Suprapubic skin (tissue), 4 donors: ENCODE results near the gene TFAP2A. TPM values are rescaled to one million over a fixed set of nuclear protein-coding genes. Genes with fewer than 3 reads are reported as not detected.

Experiments used
- DNase-seq, 2 donors: peaks; one replicate each; pipeline ENCODE4 v3.0.0-alpha.2; 2019; ENCODE audit warnings: low spot score in 2 of 2
- H3K27ac ChIP-seq: fragments of 200-600 bp; sonication (generic); one replicate; pipeline ENCODE4 v1.5.1; 2019
- H3K27me3 ChIP-seq: fragments of 200-600 bp; sonication (generic); one replicate; pipeline ENCODE4 v1.5.1; 2019
- H3K36me3 ChIP-seq: fragments of 200-600 bp; sonication (generic); one replicate; pipeline ENCODE4 v1.5.1; 2019
- H3K4me1 ChIP-seq: fragments of 200-600 bp; sonication (generic); one replicate; pipeline ENCODE4 v1.5.1; 2019
- H3K4me3 ChIP-seq: fragments of 200-600 bp; sonication (generic); one replicate; pipeline ENCODE4 v1.5.1; 2019; ENCODE audit warnings: mild to moderate bottlenecking
- H3K9me3 ChIP-seq: fragments of 200-600 bp; sonication (generic); one replicate; pipeline ENCODE4 v1.5.1; 2019
- EP300 ChIP-seq: sonication (generic); formaldehyde crosslinking; IDR thresholded peaks from one replicate; pipeline ENCODE4 v1.6.1; 2017; ENCODE audit warnings: antibody characterized with exemption
- POLR2A ChIP-seq, 2 donors: fragments of 450-650 bp; IDR thresholded peaks; one replicate each; pipeline ENCODE4 v1.6.1; 2017; ENCODE audit warnings: antibody characterized with exemption in 2 of 2, mild to moderate bottlenecking in 2 of 2, moderate library complexity in 2 of 2
- POLR2AphosphoS5 ChIP-seq, 3 donors: sonication (generic); formaldehyde crosslinking; IDR thresholded peaks; one replicate each; pipeline ENCODE4 v1.6.1; 2017; ENCODE audit warnings: antibody characterized with exemption in 3 of 3
- WGBS: methylation state at CpG from one replicate; pipeline ENCODE4 v1.1.5; 2018; 5-methylcytosine and 5-hydroxymethylcytosine counted together
- total RNA-seq, 4 donors: library from RNA; depleted of rRNA; stranded (reverse); fragments of >200 nt; gene quantifications; one replicate each; pipeline ENCODE4 v1.1.0, GENCODE V29; 2016
- TF ChIP-seq, protein P1 (sequence below), 2 donors: fragments of 200-600 bp in 1 of 2; fragments of 450-650 bp in 1 of 2; sonication (generic) in 1 of 2; IDR thresholded peaks; one replicate each; pipeline ENCODE4 v1.5.1; 2016 to 2019; ENCODE audit warnings: antibody characterized with exemption in 2 of 2, mild to moderate bottlenecking in 1 of 2, moderate library complexity in 1 of 2

The TFAP2A gene
- total RNA-seq, 4 donors from 2014 or later: 86.7 to 135 (median 91.9) TPM

DNA sequence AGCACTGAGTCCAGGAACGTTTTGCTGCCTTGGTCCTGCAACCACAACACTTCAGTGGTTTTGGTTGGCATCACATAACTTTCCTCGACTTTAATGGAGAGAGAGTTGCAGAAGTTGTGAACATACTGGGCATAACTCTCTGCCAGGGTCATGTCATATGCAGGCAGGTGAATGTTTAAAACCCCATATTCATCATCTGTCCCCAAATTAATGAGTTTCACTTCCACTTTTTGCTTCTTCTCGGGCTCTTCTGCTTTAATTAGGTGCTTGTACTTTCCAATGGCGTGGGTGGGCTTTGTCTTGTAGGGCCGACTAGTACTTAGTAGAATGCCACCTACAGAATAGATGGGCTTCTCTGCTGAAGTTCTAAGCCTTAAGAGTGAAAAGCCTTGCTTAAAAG is 45.2 kb upstream of the TFAP2A start:
- TF ChIP-seq POLR2A (IDR thresholded peaks at IDR 0.05) (no peak), EP300 (no peak), POLR2AphosphoS5 (IDR thresholded peaks at IDR 0.05) (no peak)
- TF ChIP-seq, protein P1, sequence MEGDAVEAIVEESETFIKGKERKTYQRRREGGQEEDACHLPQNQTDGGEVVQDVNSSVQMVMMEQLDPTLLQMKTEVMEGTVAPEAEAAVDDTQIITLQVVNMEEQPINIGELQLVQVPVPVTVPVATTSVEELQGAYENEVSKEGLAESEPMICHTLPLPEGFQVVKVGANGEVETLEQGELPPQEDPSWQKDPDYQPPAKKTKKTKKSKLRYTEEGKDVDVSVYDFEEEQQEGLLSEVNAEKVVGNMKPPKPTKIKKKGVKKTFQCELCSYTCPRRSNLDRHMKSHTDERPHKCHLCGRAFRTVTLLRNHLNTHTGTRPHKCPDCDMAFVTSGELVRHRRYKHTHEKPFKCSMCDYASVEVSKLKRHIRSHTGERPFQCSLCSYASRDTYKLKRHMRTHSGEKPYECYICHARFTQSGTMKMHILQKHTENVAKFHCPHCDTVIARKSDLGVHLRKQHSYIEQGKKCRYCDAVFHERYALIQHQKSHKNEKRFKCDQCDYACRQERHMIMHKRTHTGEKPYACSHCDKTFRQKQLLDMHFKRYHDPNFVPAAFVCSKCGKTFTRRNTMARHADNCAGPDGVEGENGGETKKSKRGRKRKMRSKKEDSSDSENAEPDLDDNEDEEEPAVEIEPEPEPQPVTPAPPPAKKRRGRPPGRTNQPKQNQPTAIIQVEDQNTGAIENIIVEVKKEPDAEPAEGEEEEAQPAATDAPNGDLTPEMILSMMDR (IDR thresholded peaks at IDR 0.05): no peak
- Histone ChIP-seq H3K4me1 (no peaks in the 10 kb centered on the region), H3K27ac (no peak overlapping the region), H3K4me3 (no peak overlapping the region), H3K27me3 (no peaks in the 10 kb centered on the region), H3K36me3 (no peaks in the 10 kb centered on the region), H3K9me3 (no peaks in the 10 kb centered on the region)
- WGBS: 64% methylated on average over 5 of the region's 5 CpGs
- DNase-seq: no peak

DNA sequence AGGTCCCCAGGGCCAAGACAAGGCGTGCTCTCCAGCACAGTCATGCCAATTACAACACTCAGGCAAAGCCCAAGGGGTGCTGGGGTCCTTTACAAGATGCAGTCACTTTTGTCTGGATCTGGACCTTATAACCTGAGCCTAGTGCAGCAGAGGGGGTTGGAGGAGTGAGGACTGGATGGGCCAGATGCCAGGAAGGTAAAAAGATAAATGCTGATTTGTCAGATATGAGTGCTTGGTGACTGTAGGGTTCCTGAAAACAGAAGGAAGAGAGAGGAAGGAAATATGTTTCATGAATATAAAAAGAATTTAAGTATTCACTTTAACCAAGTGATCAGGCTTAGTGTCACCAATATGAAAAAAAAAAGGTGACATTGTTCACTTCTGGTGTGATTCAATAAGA is 43.4 kb upstream of the TFAP2A start:
- WGBS: 80% methylated on average over 1 of the region's 1 CpG
- H3K27me3 ChIP-seq: no peaks in the 10 kb centered on the region
- no peaks in the 10 kb centered on the region for H3K36me3 ChIP-seq
- no peaks in the 10 kb centered on the region for H3K9me3 ChIP-seq
- no peak overlapping the region for H3K4me3 ChIP-seq
- H3K4me1 ChIP-seq: no peaks in the 10 kb centered on the region
- no peak overlapping the region for H3K27ac ChIP-seq
- TF ChIP-seq POLR2AphosphoS5 (IDR thresholded peaks at IDR 0.05) (no peak), EP300 (no peak), POLR2A (IDR thresholded peaks at IDR 0.05) (no peak)
- TF ChIP-seq, protein P1 (IDR thresholded peaks at IDR 0.05): no peak
- no peak for DNase-seq

DNA sequence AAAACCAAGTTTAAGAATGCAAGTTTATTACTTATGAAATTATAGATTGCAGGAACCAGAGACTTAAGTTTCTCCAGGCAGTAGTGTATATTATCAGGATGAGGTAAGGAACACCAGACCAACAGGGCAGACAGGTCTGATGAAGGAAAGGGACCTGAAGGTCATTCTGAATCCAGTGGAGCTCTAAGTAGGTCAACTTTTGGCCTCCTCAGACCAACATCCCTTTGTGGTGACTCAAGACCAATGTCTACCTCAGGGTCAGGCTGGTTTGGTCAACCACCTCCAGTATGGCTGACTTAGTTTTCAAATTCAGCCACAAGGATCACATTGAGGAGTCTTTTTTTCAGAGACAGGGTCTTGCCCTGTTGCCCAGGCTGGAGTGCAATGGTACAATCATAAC is 38.7 kb upstream of the TFAP2A start:
- Histone ChIP-seq H3K9me3 (no peaks in the 10 kb centered on the region), H3K4me1 (peaks cover 11% of the 10 kb centered on the region), H3K36me3 (no peaks in the 10 kb centered on the region), H3K27me3 (no peaks in the 10 kb centered on the region), H3K4me3 (no peak overlapping the region), H3K27ac (no peak overlapping the region)
- DNase-seq: no peak
- TF ChIP-seq EP300: no peak
- TF ChIP-seq POLR2AphosphoS5 (IDR thresholded peaks at IDR 0.05): no peak
- TF ChIP-seq, protein P1 (IDR thresholded peaks at IDR 0.05): no peak
- TF ChIP-seq POLR2A (IDR thresholded peaks at IDR 0.05): no peak

DNA sequence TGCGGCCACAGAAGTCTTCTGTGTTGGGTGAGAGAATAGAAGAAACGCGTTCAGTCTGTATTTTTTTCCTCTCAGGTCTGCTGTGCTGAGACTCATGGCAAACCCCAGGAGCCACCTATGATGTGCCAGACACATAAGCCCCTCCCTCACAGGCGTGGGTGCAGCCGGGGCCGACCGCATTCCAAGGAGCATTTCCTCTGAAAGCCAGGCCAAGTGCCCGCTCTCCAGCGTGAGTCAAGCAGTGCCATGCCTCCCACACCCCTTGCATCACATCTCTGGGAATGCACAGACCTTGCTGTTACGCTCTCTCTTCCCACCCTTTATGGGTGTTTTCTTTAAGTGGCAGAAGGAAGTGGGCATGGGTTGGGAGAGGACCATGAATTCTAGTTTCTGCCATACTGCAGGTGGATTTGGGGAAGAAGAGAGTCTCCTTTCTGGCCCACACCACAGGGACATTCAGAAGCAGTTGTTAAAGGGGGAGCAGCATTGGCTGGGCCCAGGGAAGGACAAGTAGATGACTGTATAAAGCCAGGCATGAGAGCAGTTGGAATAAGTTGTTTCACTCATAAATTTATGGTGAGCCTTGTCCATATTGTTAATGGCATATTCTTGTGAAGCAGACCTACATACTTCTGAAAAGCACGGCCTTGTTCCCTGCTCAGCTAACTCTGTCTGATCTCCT is 37.1 kb upstream of the TFAP2A start:
- H3K27me3 ChIP-seq: no peaks in the 10 kb centered on the region
- no peaks in the 10 kb centered on the region for H3K9me3 ChIP-seq
- TF ChIP-seq EP300: no peak
- TF ChIP-seq POLR2A (IDR thresholded peaks at IDR 0.05): no peak
- no peak for TF ChIP-seq POLR2AphosphoS5 (IDR thresholded peaks at IDR 0.05)
- TF ChIP-seq, protein P1 (IDR thresholded peaks at IDR 0.05): no peak
- H3K4me1 ChIP-seq: peaks cover 11% of the 10 kb centered on the region
- no peaks in the 10 kb centered on the region for H3K36me3 ChIP-seq
- 23% methylated on average over 11 of the region's 11 CpGs for WGBS
- no peak overlapping the region for H3K4me3 ChIP-seq
- no peak for DNase-seq
- H3K27ac ChIP-seq: peak overlapping the region; percentile 48

DNA sequence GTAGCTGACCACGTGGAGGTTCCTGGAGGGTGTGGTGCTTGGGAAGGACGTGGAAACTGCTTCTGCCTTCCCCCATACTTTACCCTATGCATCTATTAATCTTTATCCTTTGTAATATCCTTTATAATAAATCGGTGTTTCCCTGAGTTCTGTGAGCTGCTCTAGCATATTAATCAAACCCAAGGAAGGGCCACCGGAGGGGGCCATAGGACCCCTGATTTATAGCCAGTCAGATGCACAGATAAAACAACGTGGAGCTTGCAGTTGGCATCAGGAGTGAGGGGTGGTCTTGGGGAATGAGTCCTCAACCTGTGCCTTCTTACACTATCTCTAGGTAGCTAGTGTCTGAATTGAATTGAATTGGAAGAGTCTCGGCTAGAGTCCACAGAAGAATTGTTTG is 36.5 kb upstream of the TFAP2A start:
- no peaks in the 10 kb centered on the region for H3K36me3 ChIP-seq
- H3K27me3 ChIP-seq: no peaks in the 10 kb centered on the region
- H3K9me3 ChIP-seq: no peaks in the 10 kb centered on the region
- H3K27ac ChIP-seq: peak overlapping the region; percentile 48
- 54% methylated on average over 6 of the region's 6 CpGs for WGBS
- DNase-seq: no peak
- H3K4me1 ChIP-seq: peaks cover 11% of the 10 kb centered on the region
- H3K4me3 ChIP-seq: no peak overlapping the region
- TF ChIP-seq EP300 (no peak), POLR2A (IDR thresholded peaks at IDR 0.05) (no peak), POLR2AphosphoS5 (IDR thresholded peaks at IDR 0.05) (no peak)
- TF ChIP-seq, protein P1 (IDR thresholded peaks at IDR 0.05): no peak
